IPS-NIHi7 (cell line): Measurements from ENCODE around the gene ZCWPW2.
A peak's percentile ranks its signal among the peaks of the same experiment; 100 is the strongest.

Experiments
- DNase-seq: peaks from one replicate; pipeline ENCODE4 v3.0.0; 2012; ENCODE audit warnings: mixed read lengths; ENCODE audit errors: extremely low spot score

Gene ZCWPW2, protein sequence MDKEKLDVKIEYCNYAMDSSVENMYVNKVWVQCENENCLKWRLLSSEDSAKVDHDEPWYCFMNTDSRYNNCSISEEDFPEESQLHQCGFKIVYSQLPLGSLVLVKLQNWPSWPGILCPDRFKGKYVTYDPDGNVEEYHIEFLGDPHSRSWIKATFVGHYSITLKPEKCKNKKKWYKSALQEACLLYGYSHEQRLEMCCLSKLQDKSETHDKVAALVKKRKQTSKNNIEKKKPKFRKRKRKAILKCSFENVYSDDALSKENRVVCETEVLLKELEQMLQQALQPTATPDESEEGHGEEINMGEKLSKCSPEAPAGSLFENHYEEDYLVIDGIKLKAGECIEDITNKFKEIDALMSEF

DNA sequence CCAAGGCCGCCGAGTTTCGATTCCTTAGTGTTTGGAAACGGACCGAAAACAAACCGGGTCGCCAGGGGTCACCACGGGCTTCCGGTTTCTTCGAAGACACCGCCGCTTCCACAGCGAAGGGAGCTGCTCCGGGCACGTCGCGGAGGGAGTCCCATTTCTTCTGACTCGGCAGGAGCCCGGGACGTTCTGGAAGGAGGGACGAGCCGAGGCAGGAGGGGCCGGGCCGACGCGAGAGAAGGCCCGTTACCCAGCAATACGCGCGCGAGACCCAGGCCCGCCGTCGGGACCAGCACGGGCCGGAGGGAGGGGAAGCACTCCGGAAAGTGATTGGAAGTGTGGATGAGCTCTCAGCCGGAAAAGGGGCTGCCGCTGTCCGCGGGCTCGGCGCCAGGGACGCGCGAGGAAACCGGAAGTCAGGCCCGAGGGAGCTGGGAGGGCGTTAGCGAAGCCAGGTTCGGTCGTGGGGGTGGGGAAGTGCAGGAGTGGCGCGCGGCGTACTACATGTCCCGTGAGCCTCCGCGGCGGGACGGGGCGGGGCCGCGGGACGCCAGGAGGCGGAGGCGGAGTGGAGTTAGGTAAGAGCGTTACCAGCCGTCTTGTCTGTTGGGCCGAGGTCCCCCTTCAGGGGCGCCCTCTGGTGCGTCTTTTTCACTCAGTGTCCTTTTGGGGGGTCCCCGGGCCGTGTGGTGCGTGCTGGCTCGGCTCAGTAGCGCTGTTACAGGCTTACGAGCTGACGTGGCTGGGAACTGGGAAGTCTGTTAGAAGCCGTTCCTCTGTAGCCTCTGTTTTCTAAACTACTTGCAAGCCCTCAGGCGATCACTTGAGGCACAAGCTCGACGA is at the start of gene ZCWPW2, which contains the start of gene AZI2:
Gene ZCWPW2, plus strand, starts transcription at position 93 of the 840 bp plus-strand sequence. CDS start 64,348 bp downstream, outside the sequence.
Gene AZI2, minus strand, starts transcription at position 196 of the 840 bp plus-strand sequence. CDS start 8,207 bp downstream, outside the sequence.
- peak; percentile 84 for DNase-seq

- DNase-seq: no peak
Observed at GRCh38 chr3:28299705-28300104, 48.8 kb upstream of the ZCWPW2 start.

DNA sequence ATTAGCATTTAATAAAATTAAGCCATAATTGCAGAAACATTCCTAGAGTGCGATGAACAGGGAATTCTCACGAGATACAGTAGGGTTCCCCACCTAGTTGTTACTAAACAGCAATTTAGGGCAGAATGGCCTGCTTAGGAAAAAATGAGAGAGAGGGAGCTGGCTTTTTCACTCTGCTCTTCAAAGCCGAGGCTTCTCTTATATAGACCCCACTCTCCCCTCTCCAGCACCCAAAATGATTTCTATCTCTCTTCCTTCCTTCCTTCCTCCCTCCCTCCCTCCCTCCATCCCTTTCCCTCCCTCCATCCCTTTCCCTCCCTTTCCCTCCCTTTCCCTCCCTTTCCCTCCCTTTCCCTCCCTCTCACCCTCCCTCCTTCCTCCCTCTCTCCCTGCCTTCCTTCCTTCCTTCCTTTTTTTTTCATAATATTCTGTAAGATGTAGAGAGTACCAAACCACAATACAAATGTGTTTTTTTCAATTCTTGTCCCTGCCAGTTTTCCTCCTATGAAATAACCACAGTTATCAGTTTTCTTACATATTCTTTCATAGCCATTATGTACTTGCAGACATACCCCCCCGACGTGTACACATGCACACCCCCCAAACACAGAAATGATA is 48.1 kb upstream of the ZCWPW2 start:
- no peak for DNase-seq

DNA sequence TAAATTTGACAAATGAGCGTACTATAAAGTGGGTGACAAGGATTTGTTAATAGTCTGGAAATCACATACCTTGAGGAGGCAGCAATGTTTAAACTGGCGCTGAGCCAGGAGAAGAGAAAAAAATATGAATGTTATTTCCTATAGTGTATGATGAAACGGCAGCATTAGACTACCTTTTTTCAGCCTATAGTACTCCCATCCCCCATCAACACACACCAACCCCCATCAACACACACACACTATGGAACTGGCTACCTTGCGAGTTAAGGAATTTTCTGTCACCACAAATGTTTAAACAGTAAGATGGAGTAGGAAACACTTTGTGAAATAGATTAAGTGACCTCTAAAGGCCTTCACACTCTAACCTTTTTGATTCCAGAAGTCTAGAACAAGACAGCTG is 46.8 kb upstream of the ZCWPW2 start:
- no peak for DNase-seq

DNA sequence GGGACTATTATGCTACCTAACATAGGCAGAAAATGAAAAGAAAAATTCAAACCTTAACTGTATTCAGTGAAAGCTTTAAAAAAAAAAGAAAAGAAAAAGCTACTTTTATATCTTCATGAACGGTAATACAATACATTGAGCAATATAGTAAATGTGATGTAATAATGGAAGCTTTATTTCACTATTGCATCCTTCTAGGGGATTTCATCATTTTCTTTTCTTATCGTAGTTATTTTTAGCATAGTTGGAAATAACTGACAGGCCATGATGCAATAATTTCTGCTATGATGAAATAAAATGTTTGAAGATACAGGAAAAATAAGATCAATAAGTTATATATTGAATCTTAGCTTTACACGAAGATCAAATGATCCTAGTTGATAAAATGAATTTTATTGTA is 40.3 kb upstream of the ZCWPW2 start:
- no peak for DNase-seq

- no peak for DNase-seq
Observed at GRCh38 chr3:28315711-28316110, 32.8 kb upstream of the ZCWPW2 start.

DNA sequence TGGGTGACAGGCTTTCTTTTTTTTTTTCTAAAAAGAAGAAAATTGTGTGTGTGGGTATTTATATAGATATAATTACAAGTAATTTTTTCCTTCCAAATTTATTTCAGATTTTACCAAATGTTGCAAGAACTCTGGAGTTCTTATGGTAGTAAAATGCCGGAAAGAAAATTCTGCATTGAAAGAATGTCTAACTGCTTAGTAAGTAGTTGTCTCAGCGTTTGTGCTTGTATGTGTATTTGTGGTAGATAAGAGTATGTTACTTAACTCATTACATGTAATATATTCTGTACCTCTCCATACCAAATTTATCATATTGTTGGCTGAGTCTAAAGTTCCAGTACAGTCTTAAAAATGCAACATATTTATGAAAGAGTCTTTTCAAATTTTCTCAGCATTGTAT is 32.3 kb upstream of the ZCWPW2 start:
- DNase-seq: no peak

GRCh38 chr3:28317438-28318022 is 31.0 kb upstream of the ZCWPW2 start:
- DNase-seq: peak; percentile 58

DNA sequence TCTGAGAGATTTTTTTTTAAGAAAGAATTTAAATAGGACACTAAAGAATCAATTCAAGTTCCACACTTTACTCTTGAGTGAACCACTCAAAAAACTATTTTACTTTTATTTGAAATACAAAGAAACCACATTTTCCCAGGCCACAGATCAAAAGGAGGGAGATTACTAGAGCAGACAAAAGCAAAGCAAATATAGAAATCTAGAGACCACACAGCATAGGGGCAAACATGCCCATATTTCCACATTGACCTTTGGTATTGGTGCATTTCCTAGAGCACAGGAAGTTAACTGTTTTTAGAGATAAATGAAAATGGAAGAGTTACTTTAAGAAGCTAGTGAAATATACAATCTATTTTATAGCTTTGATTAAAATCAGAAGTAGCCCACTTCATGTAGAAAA is 27.5 kb upstream of the ZCWPW2 start:
- DNase-seq: no peak

DNA sequence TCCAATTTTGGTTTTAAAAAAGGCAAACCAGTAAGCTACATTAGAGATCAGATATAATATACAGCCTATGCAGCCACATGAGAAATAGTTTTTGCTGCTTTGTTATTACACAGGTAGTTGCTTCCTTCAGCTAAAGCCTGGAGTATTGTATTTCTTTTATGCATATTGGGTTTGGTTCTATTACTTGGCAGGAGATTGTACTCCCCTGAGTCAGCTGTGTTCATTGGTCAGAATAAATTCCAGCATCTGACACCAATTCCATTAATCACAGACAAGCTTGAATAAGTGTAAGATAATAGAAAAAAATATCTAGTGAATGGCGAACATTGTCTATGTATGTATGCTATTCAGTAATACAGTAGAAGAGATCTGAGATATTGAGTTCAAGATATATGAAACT is 26.1 kb upstream of the ZCWPW2 start:
- no peak for DNase-seq

- no peak for DNase-seq
Observed at GRCh38 chr3:28326458-28326926, 22.0 kb upstream of the ZCWPW2 start.

- no peak for DNase-seq
Observed at GRCh38 chr3:28328188-28329151, 20.1 kb upstream of the ZCWPW2 start.

DNA sequence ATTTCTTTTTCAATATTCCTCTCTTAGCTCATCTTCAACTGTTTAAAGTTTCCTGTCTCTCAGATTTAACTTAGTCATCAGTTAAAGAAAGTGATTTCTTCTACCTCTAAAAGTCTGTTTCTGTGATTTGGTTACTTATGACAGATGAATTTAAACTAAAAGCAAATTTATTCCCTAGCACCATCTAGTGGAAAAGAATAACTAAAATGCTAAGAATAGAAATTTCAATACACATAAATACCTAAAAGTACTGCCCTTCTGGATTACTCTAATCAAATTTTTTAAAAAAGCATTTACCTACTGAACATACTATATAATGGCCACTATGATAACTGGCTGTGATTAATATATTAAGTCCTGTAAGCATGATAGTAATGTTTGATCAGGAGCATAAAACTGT is 14.0 kb upstream of the ZCWPW2 start:
- no peak for DNase-seq

DNA sequence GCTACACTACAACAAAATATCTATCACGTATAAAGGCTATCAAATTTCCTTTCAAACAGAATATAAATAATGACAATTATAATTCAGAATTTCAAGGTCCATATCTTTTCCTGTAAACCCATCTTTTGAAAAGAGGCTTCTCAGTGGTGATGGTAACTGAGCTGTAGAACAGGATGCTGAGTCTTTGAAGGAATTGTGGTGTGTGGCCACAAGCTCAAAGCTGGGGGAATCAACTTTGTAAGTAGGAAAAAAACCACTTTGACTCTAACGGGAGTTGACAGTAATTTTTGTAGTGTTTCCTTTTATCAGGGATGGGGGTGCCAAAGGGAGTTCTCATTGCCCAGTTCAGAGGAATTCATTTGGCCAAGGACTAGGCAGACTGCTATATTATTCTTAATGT is 13.3 kb upstream of the ZCWPW2 start:
- DNase-seq: no peak

GRCh38 chr3:28337230-28337629 is 11.3 kb upstream of the ZCWPW2 start:
- DNase-seq: no peak

DNA sequence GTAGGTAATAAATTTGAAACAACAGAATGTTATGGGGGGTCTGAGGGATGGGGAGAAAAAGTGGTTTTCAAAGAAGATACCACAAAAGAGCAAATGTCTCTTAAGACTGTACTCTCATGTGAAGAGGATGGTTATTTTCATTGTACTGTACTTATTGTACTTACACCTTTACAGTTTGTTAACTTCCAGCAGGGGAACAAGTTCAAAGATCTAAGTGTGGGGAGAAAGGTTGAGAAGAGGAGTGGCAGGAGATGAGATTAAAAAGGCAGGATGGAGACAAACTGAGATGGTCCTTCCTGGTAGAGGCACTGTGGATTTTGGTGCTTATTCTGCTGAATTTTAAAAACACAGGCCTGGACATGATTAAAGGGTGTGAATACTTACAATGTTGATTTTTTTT is 5.4 kb upstream of the ZCWPW2 start:
- no peak for DNase-seq

- DNase-seq: no peak
Observed at GRCh38 chr3:28345690-28346089, 2.8 kb upstream of the ZCWPW2 start.

DNA sequence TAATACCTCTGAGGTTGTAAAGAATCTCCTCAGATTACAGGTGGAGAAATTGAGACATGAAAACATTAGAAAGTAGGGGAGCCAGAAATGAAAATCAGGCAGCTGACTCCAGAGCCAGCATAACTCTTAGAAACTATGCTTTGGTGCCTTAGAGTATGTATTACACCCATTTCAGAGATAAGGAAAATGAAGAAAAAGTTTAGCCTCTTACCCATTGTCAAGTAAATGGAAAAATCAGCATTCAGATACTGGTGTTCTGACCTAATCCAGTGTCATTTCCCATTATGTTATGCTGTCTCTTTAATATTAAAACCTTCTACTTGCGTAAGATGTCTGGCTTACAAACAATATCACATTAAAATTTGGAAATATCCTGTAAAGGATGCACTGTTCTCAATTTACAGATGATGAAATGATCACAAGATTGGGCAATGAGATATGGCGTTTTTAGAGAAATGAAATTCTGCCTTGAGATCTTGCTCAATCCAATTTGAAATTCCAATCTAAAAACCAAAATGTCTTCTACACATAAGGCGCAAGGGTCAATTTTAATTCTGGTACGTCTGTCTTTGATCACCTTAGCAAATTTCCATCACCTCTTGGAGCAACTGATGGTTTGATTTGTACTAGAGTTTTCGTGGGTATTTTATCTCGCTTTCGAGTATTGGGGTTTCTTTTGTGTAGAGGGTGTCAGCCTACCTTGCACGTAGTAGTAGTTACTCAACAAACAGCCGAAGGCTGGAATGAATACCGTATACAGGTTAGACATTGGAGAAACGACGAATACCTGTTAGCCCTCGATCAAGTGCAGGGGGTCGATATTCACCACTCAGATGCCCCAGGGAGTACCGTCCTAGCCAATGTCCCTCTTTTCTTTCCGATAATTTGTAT is 902 bp upstream of the ZCWPW2 start:
- peak; percentile 5 for DNase-seq

GRCh38 chr3:28348265-28348628 is 274 bp upstream of the ZCWPW2 start:
- DNase-seq: peak; percentile 69
